Stimulated activated naive CD8-positive, alpha-beta T cell treated with anti-CD3 and anti-CD28 coated beads, Interleukin-15, Interleukin-2, amounts not matched to agents 100 ng/mL and 50 ng/mL, for 24 hours (primary cell): Measurements from ENCODE around the gene DYNC2LI1.
A peak's percentile ranks its signal among the peaks of the same experiment; 100 is the strongest.

Source experiments
- H3K27ac Mint-ChIP-seq: one replicate; pipeline ENCODE4 v1.8.0; 2021; ENCODE audit warnings: mild to moderate bottlenecking, mixed read lengths
- H3K27me3 Mint-ChIP-seq: one replicate; pipeline ENCODE4 v1.8.0; 2021; ENCODE audit warnings: mixed read lengths
- H3K36me3 Mint-ChIP-seq: one replicate; pipeline ENCODE4 v1.8.0; 2021; ENCODE audit warnings: low read depth, mixed read lengths
- H3K4me1 Mint-ChIP-seq: one replicate; pipeline ENCODE4 v1.8.0; 2021; ENCODE audit warnings: low read depth, mixed read lengths
- H3K4me3 Mint-ChIP-seq: one replicate; pipeline ENCODE4 v1.8.0; 2021; ENCODE audit warnings: mild to moderate bottlenecking, mixed read lengths
- H3K9me3 Mint-ChIP-seq: one replicate; pipeline ENCODE4 v1.8.0; 2021; ENCODE audit warnings: mixed read lengths

Gene DYNC2LI1

GRCh38 chr2:43749583-43749982 lies 24.3 kb upstream of the DYNC2LI1 start:
- H3K27me3 Mint-ChIP-seq: no peaks in the 10 kb centered on the region
- H3K36me3 Mint-ChIP-seq: no peaks in the 10 kb centered on the region
- no peak overlapping the region for H3K4me3 Mint-ChIP-seq
- no peaks in the 10 kb centered on the region for H3K4me1 Mint-ChIP-seq
- no peaks in the 10 kb centered on the region for H3K9me3 Mint-ChIP-seq
- H3K27ac Mint-ChIP-seq: no peak overlapping the region

- Mint-ChIP-seq H3K27ac (no peak overlapping the region), H3K9me3 (no peaks in the 10 kb centered on the region), H3K27me3 (no peaks in the 10 kb centered on the region), H3K4me3 (no peak overlapping the region), H3K36me3 (no peaks in the 10 kb centered on the region), H3K4me1 (no peaks in the 10 kb centered on the region)
These were observed 22.3 kb upstream of the DYNC2LI1 start for GRCh38 chr2:43751476-43751990.

GRCh38 chr2:43752302-43752701 lies 21.5 kb upstream of the DYNC2LI1 start:
- Mint-ChIP-seq H3K36me3 (no peaks in the 10 kb centered on the region), H3K9me3 (no peaks in the 10 kb centered on the region), H3K4me3 (no peak overlapping the region), H3K27me3 (no peaks in the 10 kb centered on the region), H3K4me1 (no peaks in the 10 kb centered on the region), H3K27ac (no peak overlapping the region)

- no peaks in the 10 kb centered on the region for H3K4me1 Mint-ChIP-seq
- H3K9me3 Mint-ChIP-seq: no peaks in the 10 kb centered on the region
- H3K36me3 Mint-ChIP-seq: no peaks in the 10 kb centered on the region
- H3K4me3 Mint-ChIP-seq: no peak overlapping the region
- H3K27me3 Mint-ChIP-seq: no peaks in the 10 kb centered on the region
- H3K27ac Mint-ChIP-seq: no peak overlapping the region
These were observed 19.7 kb upstream of the DYNC2LI1 start for GRCh38 chr2:43754180-43754579.

GRCh38 chr2:43758739-43759138 lies 15.1 kb upstream of the DYNC2LI1 start:
- H3K36me3 Mint-ChIP-seq: no peaks in the 10 kb centered on the region
- no peaks in the 10 kb centered on the region for H3K9me3 Mint-ChIP-seq
- H3K4me1 Mint-ChIP-seq: peaks cover 5% of the 10 kb centered on the region
- H3K27me3 Mint-ChIP-seq: peaks cover 4% of the 10 kb centered on the region
- no peak overlapping the region for H3K4me3 Mint-ChIP-seq
- H3K27ac Mint-ChIP-seq: no peak overlapping the region

GRCh38 chr2:43759195-43759594 lies 14.6 kb upstream of the DYNC2LI1 start:
- no peaks in the 10 kb centered on the region for H3K9me3 Mint-ChIP-seq
- no peaks in the 10 kb centered on the region for H3K36me3 Mint-ChIP-seq
- H3K4me1 Mint-ChIP-seq: peaks cover 5% of the 10 kb centered on the region
- H3K4me3 Mint-ChIP-seq: no peak overlapping the region
- peaks cover 4% of the 10 kb centered on the region for H3K27me3 Mint-ChIP-seq
- no peak overlapping the region for H3K27ac Mint-ChIP-seq

- Mint-ChIP-seq H3K27ac (peak overlapping the region; percentile 31), H3K27me3 (peaks cover 7% of the 10 kb centered on the region), H3K4me1 (peaks cover 20% of the 10 kb centered on the region), H3K9me3 (no peaks in the 10 kb centered on the region), H3K4me3 (no peak overlapping the region), H3K36me3 (no peaks in the 10 kb centered on the region)
These were observed 11.6 kb upstream of the DYNC2LI1 start for GRCh38 chr2:43762286-43762685.

- no peaks in the 10 kb centered on the region for H3K36me3 Mint-ChIP-seq
- H3K4me3 Mint-ChIP-seq: no peak overlapping the region
- H3K4me1 Mint-ChIP-seq: peaks cover 20% of the 10 kb centered on the region
- no peaks in the 10 kb centered on the region for H3K9me3 Mint-ChIP-seq
- no peak overlapping the region for H3K27ac Mint-ChIP-seq
- H3K27me3 Mint-ChIP-seq: peaks cover 7% of the 10 kb centered on the region
These were observed 10.7 kb upstream of the DYNC2LI1 start for GRCh38 chr2:43763091-43763490.

- Mint-ChIP-seq H3K36me3 (no peaks in the 10 kb centered on the region), H3K4me1 (peaks cover 20% of the 10 kb centered on the region), H3K27me3 (peaks cover 7% of the 10 kb centered on the region), H3K9me3 (no peaks in the 10 kb centered on the region), H3K4me3 (no peak overlapping the region), H3K27ac (no peak overlapping the region)
These were observed 9.6 kb upstream of the DYNC2LI1 start for GRCh38 chr2:43764086-43764705.

- Mint-ChIP-seq H3K4me3 (no peak overlapping the region), H3K9me3 (no peaks in the 10 kb centered on the region), H3K4me1 (peaks cover 20% of the 10 kb centered on the region), H3K27ac (peak overlapping the region; percentile 55), H3K36me3 (no peaks in the 10 kb centered on the region), H3K27me3 (peaks cover 7% of the 10 kb centered on the region)
These were observed 7.8 kb upstream of the DYNC2LI1 start for GRCh38 chr2:43766006-43766405.

- Mint-ChIP-seq H3K27me3 (peaks cover 5% of the 10 kb centered on the region), H3K36me3 (peaks cover 8% of the 10 kb centered on the region), H3K9me3 (no peaks in the 10 kb centered on the region), H3K4me3 (peak overlapping the region; percentile 94), H3K4me1 (peaks cover 29% of the 10 kb centered on the region), H3K27ac (peak overlapping the region; percentile 97)
These were observed 778 bp downstream of the DYNC2LI1 start for GRCh38 chr2:43774617-43775016.

GRCh38 chr2:43776324-43776723 lies 2.5 kb downstream of the DYNC2LI1 start:
- Mint-ChIP-seq H3K36me3 (peaks cover 19% of the 10 kb centered on the region), H3K4me1 (peaks cover 29% of the 10 kb centered on the region), H3K27me3 (no peaks in the 10 kb centered on the region), H3K4me3 (peak overlapping the region; percentile 55), H3K27ac (peak overlapping the region; percentile 91), H3K9me3 (no peaks in the 10 kb centered on the region)

- H3K27ac Mint-ChIP-seq: peak overlapping the region; percentile 87
- H3K4me3 Mint-ChIP-seq: peak overlapping the region; percentile 28
- no peaks in the 10 kb centered on the region for H3K27me3 Mint-ChIP-seq
- no peaks in the 10 kb centered on the region for H3K9me3 Mint-ChIP-seq
- H3K36me3 Mint-ChIP-seq: peaks cover 19% of the 10 kb centered on the region
- H3K4me1 Mint-ChIP-seq: peaks cover 29% of the 10 kb centered on the region
These were observed 3.6 kb downstream of the DYNC2LI1 start for GRCh38 chr2:43777306-43777926.

GRCh38 chr2:43778233-43778632 lies 4.4 kb downstream of the DYNC2LI1 start:
- no peaks in the 10 kb centered on the region for H3K27me3 Mint-ChIP-seq
- H3K27ac Mint-ChIP-seq: no peak overlapping the region
- peaks cover 19% of the 10 kb centered on the region for H3K36me3 Mint-ChIP-seq
- no peaks in the 10 kb centered on the region for H3K9me3 Mint-ChIP-seq
- H3K4me1 Mint-ChIP-seq: peaks cover 29% of the 10 kb centered on the region
- H3K4me3 Mint-ChIP-seq: no peak overlapping the region

- H3K27ac Mint-ChIP-seq: peak overlapping the region; percentile 91
These were observed 14.1 kb downstream of the DYNC2LI1 start for GRCh38 chr2:43787895-43788294.

GRCh38 chr2:43788646-43789045 lies 14.8 kb downstream of the DYNC2LI1 start:
- no peaks in the 10 kb centered on the region for H3K27me3 Mint-ChIP-seq
- H3K27ac Mint-ChIP-seq: peak overlapping the region; percentile 91
- H3K4me1 Mint-ChIP-seq: peaks cover 47% of the 10 kb centered on the region
- no peak overlapping the region for H3K4me3 Mint-ChIP-seq
- H3K9me3 Mint-ChIP-seq: no peaks in the 10 kb centered on the region
- peaks cover 33% of the 10 kb centered on the region for H3K36me3 Mint-ChIP-seq

More at GRCh38 chr2:43787895-43788294, 14.1 kb downstream of the DYNC2LI1 start:
- no peaks in the 10 kb centered on the region for H3K9me3 Mint-ChIP-seq
- H3K4me3 Mint-ChIP-seq: no peak overlapping the region
- H3K36me3 Mint-ChIP-seq: peaks cover 31% of the 10 kb centered on the region
- H3K27me3 Mint-ChIP-seq: no peaks in the 10 kb centered on the region
- peaks cover 47% of the 10 kb centered on the region for H3K4me1 Mint-ChIP-seq
